Measurements from ENCODE around the gene GEMIN7. TPM values are rescaled to one million over a fixed set of nuclear protein-coding genes. Genes with fewer than 3 reads are reported as not detected.

The GEMIN7 gene
- total and polyA plus RNA-seq, 9 donors = 9.7 to 16.0 (median 11.7) TPM

DNA sequence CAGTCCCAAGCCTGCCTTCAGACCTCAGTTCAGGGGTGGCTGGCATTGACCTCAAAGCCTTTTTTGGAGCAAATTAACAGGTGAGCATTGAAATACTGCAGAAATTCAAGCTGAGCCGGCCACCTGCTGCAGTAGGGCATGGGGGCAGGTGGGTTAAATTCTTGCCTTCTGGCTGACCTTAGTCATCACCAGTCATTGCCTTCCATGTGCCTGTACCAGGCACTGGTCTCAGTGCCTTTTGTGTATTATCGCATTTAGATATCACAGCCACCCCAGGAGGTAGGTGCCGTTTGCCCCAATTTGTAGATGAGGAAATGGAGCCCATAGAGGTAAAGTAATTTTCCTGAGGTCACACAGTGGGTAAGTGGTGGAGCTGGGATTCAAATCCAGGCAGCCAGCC lies 21.1 kb downstream of the GEMIN7 start:
- WGBS, 3 donors = 81 to 87% (median 82%) methylated on average over 3 of the region's 3 CpGs
- DNase-seq = no peak
- no peak overlapping the region for H3K4me3 ChIP-seq
- no peaks in the 10 kb centered on the region for H3K9me3 ChIP-seq
- peaks cover 33% of the 10 kb centered on the region for H3K4me1 ChIP-seq (ENCODE audit: insufficient read depth)
- intact Hi-C loops (cut with DNase I) = no loop called here
- TF ChIP-seq, protein P1, sequence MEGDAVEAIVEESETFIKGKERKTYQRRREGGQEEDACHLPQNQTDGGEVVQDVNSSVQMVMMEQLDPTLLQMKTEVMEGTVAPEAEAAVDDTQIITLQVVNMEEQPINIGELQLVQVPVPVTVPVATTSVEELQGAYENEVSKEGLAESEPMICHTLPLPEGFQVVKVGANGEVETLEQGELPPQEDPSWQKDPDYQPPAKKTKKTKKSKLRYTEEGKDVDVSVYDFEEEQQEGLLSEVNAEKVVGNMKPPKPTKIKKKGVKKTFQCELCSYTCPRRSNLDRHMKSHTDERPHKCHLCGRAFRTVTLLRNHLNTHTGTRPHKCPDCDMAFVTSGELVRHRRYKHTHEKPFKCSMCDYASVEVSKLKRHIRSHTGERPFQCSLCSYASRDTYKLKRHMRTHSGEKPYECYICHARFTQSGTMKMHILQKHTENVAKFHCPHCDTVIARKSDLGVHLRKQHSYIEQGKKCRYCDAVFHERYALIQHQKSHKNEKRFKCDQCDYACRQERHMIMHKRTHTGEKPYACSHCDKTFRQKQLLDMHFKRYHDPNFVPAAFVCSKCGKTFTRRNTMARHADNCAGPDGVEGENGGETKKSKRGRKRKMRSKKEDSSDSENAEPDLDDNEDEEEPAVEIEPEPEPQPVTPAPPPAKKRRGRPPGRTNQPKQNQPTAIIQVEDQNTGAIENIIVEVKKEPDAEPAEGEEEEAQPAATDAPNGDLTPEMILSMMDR (IDR thresholded peaks at IDR 0.05) = no peak
- TF ChIP-seq EP300 (IDR thresholded peaks at IDR 0.05) = no peak
- no peak for TF ChIP-seq POLR2A (IDR thresholded peaks at IDR 0.05)
- no peaks in the 10 kb centered on the region for H3K27me3 ChIP-seq
- H3K36me3 ChIP-seq = no peaks in the 10 kb centered on the region
- no peak overlapping the region for H3K27ac ChIP-seq

DNA sequence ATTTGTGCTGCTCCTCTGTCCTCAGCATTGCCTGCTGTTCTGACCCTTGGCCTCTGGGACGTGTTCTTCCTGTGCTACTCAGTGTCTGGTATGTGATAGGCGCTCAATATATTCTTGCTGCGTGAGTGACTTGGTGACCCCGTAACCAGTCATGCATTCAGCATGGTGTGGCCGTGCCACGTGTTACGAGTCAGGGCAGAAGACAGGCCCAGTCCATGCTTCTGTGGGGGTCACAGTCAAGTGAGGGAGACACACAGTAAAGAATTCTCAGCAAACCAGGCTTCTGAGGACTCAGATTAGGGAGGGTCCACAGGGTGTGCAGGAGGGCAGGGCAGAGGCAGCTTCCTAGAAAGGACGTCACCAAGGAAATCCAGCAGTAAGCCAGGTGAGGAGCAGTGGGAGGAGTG lies 21.8 kb downstream of the GEMIN7 start:
- Histone ChIP-seq H3K27ac (no peak overlapping the region), H3K4me3 (no peak overlapping the region), H3K9me3 (no peaks in the 10 kb centered on the region), H3K4me1 (ENCODE audit: insufficient read depth) (peaks cover 32% of the 10 kb centered on the region), H3K27me3 (no peaks in the 10 kb centered on the region), H3K36me3 (no peaks in the 10 kb centered on the region)
- intact Hi-C loops (cut with DNase I) = no loop called here
- DNase-seq = no peak
- 77 to 88% (median 87%) methylated on average over 8 of the region's 8 CpGs for WGBS, 3 donors
- no peak for TF ChIP-seq POLR2A (IDR thresholded peaks at IDR 0.05)

- intact Hi-C loops (cut with DNase I) = no loop called here
- Histone ChIP-seq H3K9me3 (no peaks in the 10 kb centered on the region), H3K27me3 (no peaks in the 10 kb centered on the region), H3K27ac (no peak overlapping the region), H3K36me3 (no peaks in the 10 kb centered on the region), H3K4me3 (no peak overlapping the region), H3K4me1 (ENCODE audit: insufficient read depth) (peaks cover 29% of the 10 kb centered on the region)
- no peak for DNase-seq
- 66 to 81% (median 69%) methylated on average over 8 of the region's 8 CpGs for WGBS, 3 donors
- TF ChIP-seq POLR2A (IDR thresholded peaks at IDR 0.05) (no peak), EP300 (IDR thresholded peaks at IDR 0.05) (no peak)
- TF ChIP-seq, protein P1 (IDR thresholded peaks at IDR 0.05) = no peak
Observed at GRCh38 chr19:45101806-45102205, 22.7 kb downstream of the GEMIN7 start.

GRCh38 chr19:45102481-45102880 lies 23.4 kb downstream of the GEMIN7 start:
- no peaks in the 10 kb centered on the region for H3K36me3 ChIP-seq
- 90 to 93% (median 92%) methylated on average over 6 to 7 of the region's 7 CpGs for WGBS, 3 donors
- no peaks in the 10 kb centered on the region for H3K9me3 ChIP-seq
- intact Hi-C loops (cut with DNase I) = no loop called here
- peaks cover 26% of the 10 kb centered on the region for H3K4me1 ChIP-seq (ENCODE audit: insufficient read depth)
- no peaks in the 10 kb centered on the region for H3K27me3 ChIP-seq
- no peak overlapping the region for H3K4me3 ChIP-seq
- no peak for DNase-seq
- H3K27ac ChIP-seq = no peak overlapping the region
- TF ChIP-seq POLR2A (IDR thresholded peaks at IDR 0.05) (no peak), EP300 (IDR thresholded peaks at IDR 0.05) (no peak)
- TF ChIP-seq, protein P1 (IDR thresholded peaks at IDR 0.05) = no peak

DNA sequence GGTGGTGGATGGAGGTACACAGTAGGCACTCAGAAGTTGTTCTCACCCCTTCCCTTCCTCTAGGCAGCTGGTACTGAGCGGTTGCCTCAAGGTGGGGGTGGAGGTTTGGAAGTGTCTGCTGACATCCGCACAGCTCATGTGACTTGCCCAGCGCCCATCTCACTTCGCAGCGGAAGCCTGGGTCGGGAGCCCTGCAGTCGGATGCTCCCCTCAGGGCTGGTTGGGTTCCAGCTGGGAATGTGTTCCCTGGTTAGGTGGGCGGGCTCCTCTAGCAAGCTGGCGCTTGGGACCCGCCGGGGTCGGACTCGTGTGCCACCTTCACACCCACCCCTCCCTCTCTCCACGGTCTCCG lies 24.1 kb downstream of the GEMIN7 start:
- DNase-seq = peak in 2 of 5 donors; percentile 47 to 52
- Histone ChIP-seq H3K4me3 (no peak overlapping the region), H3K36me3 (no peaks in the 10 kb centered on the region), H3K27ac (no peak overlapping the region), H3K9me3 (no peaks in the 10 kb centered on the region), H3K4me1 (ENCODE audit: insufficient read depth) (peaks cover 22% of the 10 kb centered on the region), H3K27me3 (no peaks in the 10 kb centered on the region)
- 10 to 20% (median 13%) methylated on average over 15 of the region's 15 CpGs for WGBS, 3 donors
- intact Hi-C loops (cut with DNase I) = no loop called here
- TF ChIP-seq, protein P1 (IDR thresholded peaks at IDR 0.05) = no peak
- TF ChIP-seq POLR2A (IDR thresholded peaks at IDR 0.05) (no peak), EP300 (IDR thresholded peaks at IDR 0.05) (no peak)
